Measurements from ENCODE around the gene CTIF. TPM values are rescaled to one million over a fixed set of nuclear protein-coding genes. Genes with fewer than 3 reads are reported as not detected.

CTIF gene
- total RNA-seq, 1 donor from 2014 or later: 48.5 TPM

- H3K27me3 Mint-ChIP-seq: no peaks in the 10 kb centered on the region
- H3K36me3 Mint-ChIP-seq: no peaks in the 10 kb centered on the region
- DNase-seq (ENCODE audit: extremely low spot score, unreplicated experiment): no peak
- H3K4me1 Mint-ChIP-seq (ENCODE audit: unreplicated experiment): peaks cover 4% of the 10 kb centered on the region
- peaks cover 9% of the 10 kb centered on the region for H3K9me3 Mint-ChIP-seq
- H3K4me3 Mint-ChIP-seq: no peak overlapping the region
- TF ChIP-seq CTCF (conservative IDR thresholded peaks at IDR 0.05): no peak
- no peak overlapping the region for H3K27ac Mint-ChIP-seq
Observed at GRCh38 chr18:48904847-48905394, 366.1 kb downstream of the CTIF start.

- no peaks in the 10 kb centered on the region for H3K27me3 Mint-ChIP-seq
- TF ChIP-seq CTCF (conservative IDR thresholded peaks at IDR 0.05): no peak
- peaks cover 5% of the 10 kb centered on the region for H3K4me1 Mint-ChIP-seq (ENCODE audit: unreplicated experiment)
- H3K9me3 Mint-ChIP-seq: peaks cover 9% of the 10 kb centered on the region
- H3K27ac Mint-ChIP-seq: no peak overlapping the region
- H3K4me3 Mint-ChIP-seq: no peak overlapping the region
- H3K36me3 Mint-ChIP-seq: no peaks in the 10 kb centered on the region
- DNase-seq (ENCODE audit: extremely low spot score, unreplicated experiment): no peak
Observed at GRCh38 chr18:48905513-48905912, 366.7 kb downstream of the CTIF start.

GRCh38 chr18:48908916-48909315 is 370.1 kb downstream of the CTIF start:
- Mint-ChIP-seq H3K27ac (no peak overlapping the region), H3K4me3 (no peak overlapping the region), H3K27me3 (no peaks in the 10 kb centered on the region), H3K4me1 (ENCODE audit: unreplicated experiment) (peaks cover 15% of the 10 kb centered on the region), H3K9me3 (peaks cover 9% of the 10 kb centered on the region), H3K36me3 (no peaks in the 10 kb centered on the region)
- DNase-seq (ENCODE audit: extremely low spot score, unreplicated experiment): no peak
- no peak for TF ChIP-seq CTCF (conservative IDR thresholded peaks at IDR 0.05)

- no peak for DNase-seq (ENCODE audit: extremely low spot score, unreplicated experiment)
- H3K27me3 Mint-ChIP-seq: no peaks in the 10 kb centered on the region
- H3K27ac Mint-ChIP-seq: no peak overlapping the region
- H3K9me3 Mint-ChIP-seq: peaks cover 5% of the 10 kb centered on the region
- TF ChIP-seq CTCF (conservative IDR thresholded peaks at IDR 0.05): no peak
- H3K4me3 Mint-ChIP-seq: peak overlapping the region; percentile 39
- no peaks in the 10 kb centered on the region for H3K36me3 Mint-ChIP-seq
- H3K4me1 Mint-ChIP-seq (ENCODE audit: unreplicated experiment): peaks cover 23% of the 10 kb centered on the region
Observed at GRCh38 chr18:48909721-48910120, 370.9 kb downstream of the CTIF start.

- DNase-seq (ENCODE audit: extremely low spot score, unreplicated experiment): no peak
- no peaks in the 10 kb centered on the region for H3K36me3 Mint-ChIP-seq
- H3K27ac Mint-ChIP-seq: no peak overlapping the region
- H3K9me3 Mint-ChIP-seq: no peaks in the 10 kb centered on the region
- TF ChIP-seq CTCF (conservative IDR thresholded peaks at IDR 0.05): no peak
- no peak overlapping the region for H3K4me3 Mint-ChIP-seq
- H3K27me3 Mint-ChIP-seq: no peaks in the 10 kb centered on the region
- peaks cover 36% of the 10 kb centered on the region for H3K4me1 Mint-ChIP-seq (ENCODE audit: unreplicated experiment)
Observed at GRCh38 chr18:48910972-48911545, 372.2 kb downstream of the CTIF start.

Small RNA genes within 50 kb of the gene (microRNA-seq; reads per million reads assigned to microRNA genes)
- not detected for gene MIR4743

Other genes starting within 250 kb of the CTIF start
- gene ZBTB7C, start 129.6 kb upstream of the CTIF start, total RNA-seq (ENCODE audit: low replicate concordance): 13.0 and 40.9 TPM in 2 replicates